Measurements from ENCODE around the gene CNFN.

The CNFN gene

GRCh38 chr19:42419309-42419708 lies 29.2 kb upstream of the CNFN start:
- H3K36me3 ChIP-seq (ENCODE audit: control insufficient read depth in 1 of 2, insufficient read depth in 2 of 2, low read length in 2 of 2): no peaks in the 10 kb centered on the region

GRCh38 chr19:42412661-42413076 lies 22.6 kb upstream of the CNFN start:
- Histone ChIP-seq H3K79me1 (ENCODE audit: low read length) (no peaks in the 10 kb centered on the region), H3K79me2 (ENCODE audit: control insufficient read depth, insufficient read depth, low read length, poor library complexity) (no peaks in the 10 kb centered on the region), H3K18ac (ENCODE audit: low read length) (no peak overlapping the region), H3K27ac (ENCODE audit: low read depth, low read length) (no peak overlapping the region), H2AFZ (ENCODE audit: insufficient read depth, low read length, poor library complexity) (no peak overlapping the region), H4K12ac (ENCODE audit: low read depth, low read length) (no peak overlapping the region), H3K9me3 (ENCODE audit: insufficient read depth, low read depth, low read length) (peaks cover 1% of the 10 kb centered on the region), H3K14ac (ENCODE audit: low read length) (no peak overlapping the region), H3K4me2 (ENCODE audit: low read length) (no peak overlapping the region), H3K4me3 (ENCODE audit: low read depth, low read length) (no peak overlapping the region), H2BK5ac (ENCODE audit: low read depth, low read length, poor library complexity) (no peak overlapping the region), H4K91ac (ENCODE audit: low read depth, low read length) (no peak overlapping the region), H3K36me3 (ENCODE audit: control insufficient read depth in 1 of 2, insufficient read depth in 2 of 2, low read length in 2 of 2) (no peaks in the 10 kb centered on the region), H2BK12ac (ENCODE audit: low read length) (no peak overlapping the region), H3K9ac (ENCODE audit: low read length) (no peak overlapping the region), H2AK5ac (ENCODE audit: low read length) (no peak overlapping the region), H3K27me3 (ENCODE audit: insufficient read depth, low read length) (no peaks in the 10 kb centered on the region), H4K8ac (ENCODE audit: low read depth, low read length) (no peak overlapping the region), H3K4ac (ENCODE audit: low read depth, low read length) (no peak overlapping the region), H3K23ac (ENCODE audit: low read length) (no peak overlapping the region), H3K4me1 (ENCODE audit: control insufficient read depth in 1 of 2, insufficient read depth in 2 of 2, low read length in 2 of 2) (no peaks in the 10 kb centered on the region), H2BK120ac (ENCODE audit: insufficient read depth, low read length, poor library complexity) (no peak overlapping the region)
- no CpG with 5 or more reads among the region's 4 CpGs for WGBS (ENCODE audit: extremely low coverage, insufficient coverage, insufficient read length)
- DNase-seq: no peak

More at GRCh38 chr19:42419309-42419708, 29.2 kb upstream of the CNFN start:
- Histone ChIP-seq H2BK12ac (ENCODE audit: low read length) (no peak overlapping the region), H2AFZ (ENCODE audit: insufficient read depth, low read length, poor library complexity) (no peak overlapping the region), H4K8ac (ENCODE audit: low read depth, low read length) (no peak overlapping the region), H3K4ac (ENCODE audit: low read depth, low read length) (no peak overlapping the region), H3K14ac (ENCODE audit: low read length) (no peak overlapping the region), H3K9me3 (ENCODE audit: insufficient read depth, low read depth, low read length) (peaks cover 8% of the 10 kb centered on the region), H4K91ac (ENCODE audit: low read depth, low read length) (no peak overlapping the region), H4K12ac (ENCODE audit: low read depth, low read length) (no peak overlapping the region), H3K23ac (ENCODE audit: low read length) (no peak overlapping the region), H3K18ac (ENCODE audit: low read length) (no peak overlapping the region), H2BK120ac (ENCODE audit: insufficient read depth, low read length, poor library complexity) (no peak overlapping the region), H3K4me2 (ENCODE audit: low read length) (no peak overlapping the region), H3K79me2 (ENCODE audit: control insufficient read depth, insufficient read depth, low read length, poor library complexity) (no peaks in the 10 kb centered on the region), H2AK5ac (ENCODE audit: low read length) (no peak overlapping the region), H3K9ac (ENCODE audit: low read length) (no peak overlapping the region), H3K4me3 (ENCODE audit: low read depth, low read length) (no peak overlapping the region), H3K79me1 (ENCODE audit: low read length) (peaks cover 2% of the 10 kb centered on the region), H3K27me3 (ENCODE audit: insufficient read depth, low read length) (peaks cover 7% of the 10 kb centered on the region), H3K27ac (ENCODE audit: low read depth, low read length) (no peak overlapping the region), H2BK5ac (ENCODE audit: low read depth, low read length, poor library complexity) (no peak overlapping the region), H3K4me1 (ENCODE audit: control insufficient read depth in 1 of 2, insufficient read depth in 2 of 2, low read length in 2 of 2) (peaks cover 6 to 13% of the 10 kb centered on the region in 2 experiments)
- WGBS (ENCODE audit: extremely low coverage, insufficient coverage, insufficient read length): no CpG with 5 or more reads among the region's 6 CpGs
- no peak for DNase-seq

GRCh38 chr19:42412227-42412626 lies 22.1 kb upstream of the CNFN start:
- no peak overlapping the region for H4K12ac ChIP-seq (ENCODE audit: low read depth, low read length)
- WGBS (ENCODE audit: extremely low coverage, insufficient coverage, insufficient read length): no CpG with 5 or more reads among the region's 7 CpGs

DNA sequence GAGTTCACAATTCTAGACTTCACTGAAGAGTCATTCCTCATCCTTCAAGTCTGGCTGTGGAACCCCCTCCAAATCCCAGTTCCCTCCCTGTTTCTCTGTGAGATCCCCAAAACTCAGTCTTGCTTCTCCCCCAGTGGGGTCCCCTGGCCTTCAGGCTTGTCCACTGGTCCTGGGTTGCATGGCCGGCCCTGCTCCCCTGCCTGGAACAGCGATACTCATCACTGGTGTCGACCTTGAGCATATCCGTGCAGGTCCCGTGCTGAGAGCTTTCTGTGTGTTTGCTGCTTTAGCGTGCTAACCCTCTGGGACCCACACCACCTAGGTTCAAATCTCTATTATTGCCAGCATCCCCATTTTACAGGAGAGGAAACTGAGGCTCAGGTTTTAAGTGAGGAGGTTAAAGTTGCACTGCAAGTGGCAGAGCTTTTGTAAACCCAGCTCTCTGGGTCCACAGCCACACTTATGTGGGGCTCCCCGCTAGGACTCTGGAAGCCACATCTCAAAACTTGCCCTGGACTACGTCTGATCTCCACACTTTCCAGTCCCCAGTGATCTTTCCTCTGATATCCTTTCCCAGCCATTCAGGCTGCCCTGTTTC lies 21.6 kb upstream of the CNFN start:
- Histone ChIP-seq H2BK12ac (ENCODE audit: low read length) (no peak overlapping the region), H3K4me1 (ENCODE audit: control insufficient read depth in 1 of 2, insufficient read depth in 2 of 2, low read length in 2 of 2) (no peaks in the 10 kb centered on the region), H4K91ac (ENCODE audit: low read depth, low read length) (no peak overlapping the region), H3K79me1 (ENCODE audit: low read length) (no peaks in the 10 kb centered on the region), H2BK120ac (ENCODE audit: insufficient read depth, low read length, poor library complexity) (no peak overlapping the region), H3K9me3 (ENCODE audit: insufficient read depth, low read depth, low read length) (peaks cover 1% of the 10 kb centered on the region), H4K8ac (ENCODE audit: low read depth, low read length) (no peak overlapping the region), H3K27ac (ENCODE audit: low read depth, low read length) (no peak overlapping the region), H3K36me3 (ENCODE audit: control insufficient read depth in 1 of 2, insufficient read depth in 2 of 2, low read length in 2 of 2) (no peaks in the 10 kb centered on the region), H3K79me2 (ENCODE audit: control insufficient read depth, insufficient read depth, low read length, poor library complexity) (no peaks in the 10 kb centered on the region), H3K4ac (ENCODE audit: low read depth, low read length) (no peak overlapping the region), H3K4me3 (ENCODE audit: low read depth, low read length) (no peak overlapping the region), H3K4me2 (ENCODE audit: low read length) (no peak overlapping the region), H3K27me3 (ENCODE audit: insufficient read depth, low read length) (no peaks in the 10 kb centered on the region), H2BK5ac (ENCODE audit: low read depth, low read length, poor library complexity) (no peak overlapping the region), H3K18ac (ENCODE audit: low read length) (no peak overlapping the region), H2AFZ (ENCODE audit: insufficient read depth, low read length, poor library complexity) (no peak overlapping the region), H3K9ac (ENCODE audit: low read length) (no peak overlapping the region), H2AK5ac (ENCODE audit: low read length) (no peak overlapping the region), H4K12ac (ENCODE audit: low read depth, low read length) (no peak overlapping the region), H3K14ac (ENCODE audit: low read length) (no peak overlapping the region), H3K23ac (ENCODE audit: low read length) (no peak overlapping the region)
- no peak for DNase-seq
- WGBS (ENCODE audit: extremely low coverage, insufficient coverage, insufficient read length): no CpG with 5 or more reads among the region's 8 CpGs

More at GRCh38 chr19:42412227-42412626, 22.1 kb upstream of the CNFN start:
- Histone ChIP-seq H3K18ac (ENCODE audit: low read length) (no peak overlapping the region), H3K9me3 (ENCODE audit: insufficient read depth, low read depth, low read length) (peaks cover 1% of the 10 kb centered on the region), H2AFZ (ENCODE audit: insufficient read depth, low read length, poor library complexity) (no peak overlapping the region), H3K4me2 (ENCODE audit: low read length) (no peak overlapping the region), H3K14ac (ENCODE audit: low read length) (no peak overlapping the region), H3K36me3 (ENCODE audit: control insufficient read depth in 1 of 2, insufficient read depth in 2 of 2, low read length in 2 of 2) (no peaks in the 10 kb centered on the region), H3K27ac (ENCODE audit: low read depth, low read length) (no peak overlapping the region), H2BK12ac (ENCODE audit: low read length) (no peak overlapping the region), H2BK5ac (ENCODE audit: low read depth, low read length, poor library complexity) (no peak overlapping the region), H3K27me3 (ENCODE audit: insufficient read depth, low read length) (no peaks in the 10 kb centered on the region), H3K4me3 (ENCODE audit: low read depth, low read length) (no peak overlapping the region), H3K4me1 (ENCODE audit: control insufficient read depth in 1 of 2, insufficient read depth in 2 of 2, low read length in 2 of 2) (no peaks in the 10 kb centered on the region), H3K4ac (ENCODE audit: low read depth, low read length) (no peak overlapping the region), H3K9ac (ENCODE audit: low read length) (no peak overlapping the region), H2AK5ac (ENCODE audit: low read length) (no peak overlapping the region), H3K79me1 (ENCODE audit: low read length) (no peaks in the 10 kb centered on the region), H4K8ac (ENCODE audit: low read depth, low read length) (no peak overlapping the region), H3K79me2 (ENCODE audit: control insufficient read depth, insufficient read depth, low read length, poor library complexity) (no peaks in the 10 kb centered on the region), H4K91ac (ENCODE audit: low read depth, low read length) (no peak overlapping the region), H3K23ac (ENCODE audit: low read length) (no peak overlapping the region), H2BK120ac (ENCODE audit: insufficient read depth, low read length, poor library complexity) (no peak overlapping the region)
- no peak for DNase-seq
